ENCODE data around the gene JARID2. TPM values are rescaled to one million over a fixed set of nuclear protein-coding genes. Genes with fewer than 3 reads are reported as not detected.

JARID2 gene
- total RNA-seq, 4 donors from 2014 or later = 20.0 to 29.4 (median 23.9) TPM

- WGBS = 91% methylated on average over 10 of the region's 11 CpGs
- peaks cover 83% of the 10 kb centered on the region for H3K36me3 ChIP-seq
- TF ChIP-seq POLR2A (IDR thresholded peaks at IDR 0.05) (no peak), CTCF (IDR thresholded peaks at IDR 0.05) (no peak), EP300 (IDR thresholded peaks at IDR 0.05) (no peak), POLR2AphosphoS5 (IDR thresholded peaks at IDR 0.05) (no peak)
Measured at GRCh38 chr6:15517600-15517999, 271.7 kb downstream of the JARID2 start.

GRCh38 chr6:15518057-15518456 lies 272.2 kb downstream of the JARID2 start:
- TF ChIP-seq EP300 (IDR thresholded peaks at IDR 0.05) = no peak
- TF ChIP-seq POLR2AphosphoS5 (IDR thresholded peaks at IDR 0.05) = no peak
- no peak for TF ChIP-seq CTCF (IDR thresholded peaks at IDR 0.05)
- no peak for TF ChIP-seq POLR2A (IDR thresholded peaks at IDR 0.05)
- peaks cover 25% of the 10 kb centered on the region for H3K4me1 ChIP-seq
- peak in 1 of 2 donors; percentile 31 for DNase-seq (ENCODE audit: low spot score in 2 of 2)
- 92% methylated on average over 9 of the region's 9 CpGs for WGBS
- H3K27me3 ChIP-seq = no peaks in the 10 kb centered on the region
- no peak overlapping the region for H3K27ac ChIP-seq
- H3K4me3 ChIP-seq = no peak overlapping the region
- no peaks in the 10 kb centered on the region for H3K9me3 ChIP-seq
- H3K36me3 ChIP-seq = peaks cover 82% of the 10 kb centered on the region

More at GRCh38 chr6:15517600-15517999, 271.7 kb downstream of the JARID2 start:
- Histone ChIP-seq H3K4me1 (peaks cover 21% of the 10 kb centered on the region), H3K9me3 (no peaks in the 10 kb centered on the region), H3K4me3 (no peak overlapping the region), H3K27me3 (no peaks in the 10 kb centered on the region), H3K27ac (no peak overlapping the region)
- peak in 1 of 2 donors; percentile 40 for DNase-seq (ENCODE audit: low spot score in 2 of 2)

GRCh38 chr6:15518878-15519277 lies 273.0 kb downstream of the JARID2 start:
- H3K4me3 ChIP-seq = no peak overlapping the region
- peaks cover 82% of the 10 kb centered on the region for H3K36me3 ChIP-seq
- 100% methylated on average over 7 of the region's 10 CpGs for WGBS
- H3K4me1 ChIP-seq = peaks cover 25% of the 10 kb centered on the region
- H3K27ac ChIP-seq = no peak overlapping the region
- no peaks in the 10 kb centered on the region for H3K9me3 ChIP-seq
- TF ChIP-seq CTCF (IDR thresholded peaks at IDR 0.05) (no peak), POLR2AphosphoS5 (IDR thresholded peaks at IDR 0.05) (no peak), POLR2A (IDR thresholded peaks at IDR 0.05) (no peak), EP300 (IDR thresholded peaks at IDR 0.05) (no peak)
- H3K27me3 ChIP-seq = no peaks in the 10 kb centered on the region
- DNase-seq (ENCODE audit: low spot score in 2 of 2) = peak in 1 of 2 donors; percentile 28

- H3K36me3 ChIP-seq = peaks cover 83% of the 10 kb centered on the region
- no peaks in the 10 kb centered on the region for H3K9me3 ChIP-seq
- DNase-seq (ENCODE audit: low spot score in 2 of 2) = peak in 1 of 2 donors; percentile 43
- 98% methylated on average over 6 of the region's 6 CpGs for WGBS
- H3K4me1 ChIP-seq = peaks cover 18% of the 10 kb centered on the region
- no peak overlapping the region for H3K4me3 ChIP-seq
- TF ChIP-seq POLR2A (IDR thresholded peaks at IDR 0.05) (no peak), EP300 (IDR thresholded peaks at IDR 0.05) (no peak), POLR2AphosphoS5 (IDR thresholded peaks at IDR 0.05) (no peak), CTCF (IDR thresholded peaks at IDR 0.05) (no peak)
- H3K27ac ChIP-seq = no peak overlapping the region
- H3K27me3 ChIP-seq = no peaks in the 10 kb centered on the region
Measured at GRCh38 chr6:15519681-15520080, 273.8 kb downstream of the JARID2 start.

- no peaks in the 10 kb centered on the region for H3K27me3 ChIP-seq
- H3K4me1 ChIP-seq = peaks cover 18% of the 10 kb centered on the region
- H3K27ac ChIP-seq = no peak overlapping the region
- DNase-seq (ENCODE audit: low spot score in 2 of 2) = peak in 1 of 2 donors; percentile 52
- peaks cover 78% of the 10 kb centered on the region for H3K36me3 ChIP-seq
- 96% methylated on average over 20 of the region's 20 CpGs for WGBS
- no peaks in the 10 kb centered on the region for H3K9me3 ChIP-seq
- TF ChIP-seq EP300 (IDR thresholded peaks at IDR 0.05) (no peak), POLR2A (IDR thresholded peaks at IDR 0.05) (no peak), CTCF (IDR thresholded peaks at IDR 0.05) (no peak), POLR2AphosphoS5 (IDR thresholded peaks at IDR 0.05) (no peak)
- H3K4me3 ChIP-seq = no peak overlapping the region
Measured at GRCh38 chr6:15520626-15521203, 274.8 kb downstream of the JARID2 start.

Measured in suprapubic skin (tissue), 4 donors.